H1 (cell line): ENCODE measurements around the gene TRIM71. TPM values are rescaled to one million over a fixed set of nuclear protein-coding genes. Genes with fewer than 3 reads are reported as not detected.
A peak's percentile ranks its signal among the peaks of the same experiment; 100 is the strongest.

Source experiments
- CTCF ChIA-PET: fragments of 300-600 bp; sonication (Branson Sonifier 250); formaldehyde crosslinking; loops from one replicate; lab custom pipeline; 2021; ENCODE audit not compliant: partially characterized antibody; lab: Charles Lee
- POLR2A ChIA-PET: fragments of 300-600 bp; sonication (Branson Sonifier 250); formaldehyde crosslinking; loops from one replicate; lab custom pipeline; 2021; ENCODE audit warnings: inconsistent platforms; ENCODE audit not compliant: partially characterized antibody; lab: Charles Lee
- DNase-seq, 2 experiments: peaks; one replicate each; pipeline versions ENCODE4 v3.0.0 to v3.0.0-alpha.2; 2010 to 2022; ENCODE audit warnings: low spot score in 2 of 2, low read depth in 1 of 2, mixed read lengths in 1 of 2
- FAIRE-seq: peaks from 2 replicates; lab custom pipeline; 2011; peaks lifted over from hg19 to GRCh38; lab: Jason Lieb, UNC
- H2AFZ ChIP-seq: 2 replicates; pipeline ENCODE4 v1.8.1; 2012; ENCODE audit warnings: low read length, inconsistent platforms
- H2AK5ac ChIP-seq: 2 replicates; pipeline ENCODE4 v1.6.1; 2013; ENCODE audit warnings: low read depth, low read length
- H2BK120ac ChIP-seq: replicated peaks from 2 replicates; pipeline ENCODE3; 2013; ENCODE audit warnings: low read depth, low read length, inconsistent platforms
- H2BK12ac ChIP-seq: 2 replicates; pipeline ENCODE4 v1.6.1; 2013; ENCODE audit warnings: low read depth, low read length
- H2BK15ac ChIP-seq: 2 replicates; pipeline ENCODE4 v1.6.1; 2013; ENCODE audit warnings: low read length
- H2BK20ac ChIP-seq: 2 replicates; pipeline ENCODE4 v1.6.1; 2013; ENCODE audit warnings: low read length
- H2BK5ac ChIP-seq: 2 replicates; pipeline ENCODE4 v1.6.1; 2013; ENCODE audit warnings: low read depth, low read length
- H3K14ac ChIP-seq: 2 replicates; pipeline ENCODE4 v1.6.1; 2013; ENCODE audit warnings: inconsistent platforms; ENCODE audit not compliant: insufficient read length
- H3K18ac ChIP-seq: 2 replicates; pipeline ENCODE4 v1.6.1; 2013; ENCODE audit warnings: low read length; ENCODE audit errors: extremely low read depth
- H3K23ac ChIP-seq: 2 replicates; pipeline ENCODE4 v1.6.1; 2013; ENCODE audit warnings: inconsistent platforms; ENCODE audit not compliant: insufficient read length
- H3K23me2 ChIP-seq: 2 replicates; pipeline ENCODE4 v1.6.1; 2013; ENCODE audit warnings: low read depth, low read length
- H3K27ac ChIP-seq: 2 replicates; pipeline ENCODE4 v1.6.1; 2011; ENCODE audit warnings: low read depth, low read length, inconsistent platforms
- H3K27me3 ChIP-seq, 4 experiments: replicated peaks in 1 of 4; 1 replicate in 1 of 4; 2 replicates in 3 of 4; pipeline versions ENCODE4 v1.6.1 to v1.8.1; 2011 to 2013; ENCODE audit warnings: low read length in 3 of 4, mild to moderate bottlenecking in 3 of 4, inconsistent platforms in 2 of 4, mixed read lengths in 2 of 4, moderate library complexity in 1 of 4; ENCODE audit not compliant: control insufficient read depth in 3 of 4, insufficient read depth in 3 of 4; ENCODE audit errors: extremely low read depth in 1 of 4
- H3K36me3 ChIP-seq, 4 experiments: 2 replicates each; pipeline versions ENCODE4 v1.6.1 to v1.8.1; 2011 to 2013; ENCODE audit warnings: mild to moderate bottlenecking in 4 of 4, low read length in 3 of 4, moderate library complexity in 2 of 4, control low read depth in 1 of 4, inconsistent platforms in 1 of 4; ENCODE audit not compliant: insufficient read depth in 4 of 4, control insufficient read depth in 2 of 4
- H3K4ac ChIP-seq: replicated peaks from 2 replicates; pipeline ENCODE3; 2013; ENCODE audit warnings: low read length, low read depth, mixed read lengths, inconsistent platforms; ENCODE audit not compliant: insufficient read length
- H3K4me1 ChIP-seq, 4 experiments: replicated peaks in 1 of 4; 1 replicate in 1 of 4; 2 replicates in 3 of 4; pipeline versions ENCODE4 v1.6.1 to v1.8.1; 2011 to 2013; ENCODE audit warnings: low read length in 3 of 4, inconsistent platforms in 2 of 4, mixed read lengths in 1 of 4; ENCODE audit not compliant: insufficient read depth in 4 of 4, control insufficient read depth in 3 of 4
- H3K4me2 ChIP-seq, 2 experiments: 2 replicates each; pipeline versions ENCODE4 v1.6.1 to v1.8.1; 2011 to 2013; ENCODE audit warnings: low read depth in 2 of 2, low read length in 2 of 2, control low read depth in 1 of 2, inconsistent platforms in 1 of 2, mild to moderate bottlenecking in 1 of 2; ENCODE audit not compliant: insufficient read depth in 1 of 2
- H3K4me3 ChIP-seq, 4 experiments: fragments of 200-600, 300-600 bp in 1 of 4; sonication (generic), shearing (Covaris generic), sonication (Bioruptor Twin) in 1 of 4; 2 replicates each; pipeline versions ENCODE4 v1.5.1 to v1.8.1; 2011 to 2016; ENCODE audit warnings: low read length in 4 of 4, low read depth in 3 of 4, control low read depth in 2 of 4, inconsistent platforms in 2 of 4, mild to moderate bottlenecking in 2 of 4, mixed read lengths in 1 of 4, moderate library complexity in 1 of 4; ENCODE audit not compliant: insufficient read depth in 2 of 4; ENCODE audit errors: extremely low read depth in 1 of 4
- H3K56ac ChIP-seq: replicated peaks from 2 replicates; pipeline ENCODE3; 2013; ENCODE audit warnings: low read depth, mild to moderate bottlenecking, mixed read lengths, low read length, inconsistent platforms; ENCODE audit not compliant: insufficient read length
- H3K79me1 ChIP-seq: 2 replicates; pipeline ENCODE4 v1.6.1; 2013; ENCODE audit warnings: low read depth, low read length, control low read depth
- H3K79me2 ChIP-seq, 2 experiments: 2 replicates each; pipeline versions ENCODE4 v1.6.1 to v1.8.1; 2012 to 2013; ENCODE audit warnings: low read length in 2 of 2, mild to moderate bottlenecking in 2 of 2, inconsistent platforms in 1 of 2; ENCODE audit not compliant: insufficient read depth in 2 of 2, control insufficient read depth in 1 of 2
- H3K9ac ChIP-seq, 4 experiments: replicated peaks in 1 of 4; 1 replicate in 1 of 4; 2 replicates in 3 of 4; pipeline versions ENCODE4 v1.6.1 to v1.8.1; 2011 to 2013; ENCODE audit warnings: low read depth in 3 of 4, low read length in 3 of 4, control low read depth in 2 of 4, mild to moderate bottlenecking in 2 of 4, moderate library complexity in 2 of 4, inconsistent platforms in 1 of 4; ENCODE audit errors: extremely low read depth in 1 of 4
- H3K9me3 ChIP-seq, 2 experiments: 2 replicates each; pipeline versions ENCODE4 v1.6.1 to v1.8.1; 2012 to 2013; ENCODE audit warnings: mild to moderate bottlenecking in 2 of 2, moderate library complexity in 2 of 2, control low read depth in 1 of 2, inconsistent platforms in 1 of 2, low read depth in 1 of 2, low read length in 1 of 2, mixed read lengths in 1 of 2; ENCODE audit not compliant: insufficient read depth in 2 of 2
- H4K20me1 ChIP-seq, 2 experiments: replicated peaks in 1 of 2; 2 replicates each; pipeline versions ENCODE3 to v1.8.1; 2011 to 2013; ENCODE audit warnings: inconsistent platforms in 2 of 2, low read length in 2 of 2, mild to moderate bottlenecking in 1 of 2; ENCODE audit not compliant: insufficient read depth in 2 of 2, control insufficient read depth in 1 of 2
- H4K5ac ChIP-seq: 2 replicates; pipeline ENCODE4 v1.6.1; 2013; ENCODE audit warnings: low read length, low read depth, mixed read lengths, inconsistent platforms; ENCODE audit not compliant: insufficient read length
- H4K8ac ChIP-seq: 2 replicates; pipeline ENCODE4 v1.8.0; 2013; ENCODE audit warnings: mild to moderate bottlenecking, moderate library complexity, low read length, inconsistent platforms; ENCODE audit not compliant: insufficient read depth; ENCODE audit errors: extremely low read depth
- H4K91ac ChIP-seq: replicated peaks from 2 replicates; pipeline ENCODE3; 2013; ENCODE audit warnings: low read length, mixed read lengths, inconsistent platforms; ENCODE audit not compliant: insufficient read length
- KDM1A ChIP-seq: fragments of 200-600, 300-600 bp; sonication (generic); IDR thresholded peaks from 2 replicates; pipeline ENCODE4 v1.7.1; 2016; ENCODE audit warnings: mild to moderate bottlenecking, low read length, borderline replicate concordance
- PHF8 ChIP-seq: fragments of 200-600 bp; sonication (generic); conservative IDR thresholded peaks from 2 replicates; pipeline ENCODE4 v1.7.1; 2012; ENCODE audit warnings: low read depth, mild to moderate bottlenecking, inconsistent platforms, low read length, moderate library complexity
- POLR2A ChIP-seq, 2 experiments: IDR thresholded peaks; 1 replicate in 1 of 2; 2 replicates in 1 of 2; pipeline ENCODE4 v1.6.1; 2011; ENCODE audit warnings: low read depth in 2 of 2, low read length in 2 of 2, mild to moderate bottlenecking in 2 of 2; ENCODE audit errors: control extremely low read depth in 1 of 2
- POLR2AphosphoS5 ChIP-seq: IDR thresholded peaks from 2 replicates; pipeline ENCODE4 v1.6.1; 2011; ENCODE audit warnings: low read depth, low read length
- WGBS, 2 experiments: shearing (Covaris generic) in 1 of 2; methylation state at CpG; one replicate each; pipeline versions ENCODE4 v1.1.6 to v1.1.7; 2013 to 2015; ENCODE audit warnings: low lambda C conversion rate in 2 of 2, mixed read lengths in 2 of 2, inconsistent platforms in 1 of 2, low coverage in 1 of 2, missing lambda C conversion rate in 1 of 2; ENCODE audit not compliant: insufficient replicate concordance in 2 of 2, insufficient coverage in 1 of 2, insufficient read length in 1 of 2; ENCODE audit errors: extremely low coverage in 1 of 2, missing lambda C conversion rate in 1 of 2; 5-methylcytosine and 5-hydroxymethylcytosine counted together
- polyA plus RNA-seq, 7 experiments: library from polyadenylated mRNA; depleted of rRNA in 3 of 7; stranded (reverse) in 5 of 7; unstranded in 2 of 7; fragments of >200 nt in 5 of 7; fragments of 200-250 nt in 2 of 7; gene quantifications; 1 replicate in 5 of 7; 2 replicates in 1 of 7; 4 replicates in 1 of 7; pipeline versions ENCODE4 v1.2.1 to v1.2.3, GENCODE V29; 2011 to 2013; ENCODE audit warnings: missing spikeins in 2 of 7, mixed read lengths in 2 of 7
- total RNA-seq: library from RNA; stranded (reverse); fragmentation: NEBNext Ultra II Directional; extraction: Animal tissue kit (Norgen Biotek cat#: 25700); gene quantifications from 2 replicates; pipeline ENCODE4 v1.2.1, GENCODE V29; 2021

The TRIM71 gene
- total and polyA plus RNA-seq, 2 of the 8 experiments (the other 6 are each of a cell fraction or from before 2014, with no cell fraction given) = 53.7 to 293 TPM

- CTCF ChIA-PET = no interaction called here
- WGBS, 2 experiments = 92% methylated on average over 2 of the region's 2 CpGs; no CpG with 5 or more reads in 1 of the 2 experiments
- no peak overlapping the region for H2AFZ ChIP-seq
Observed at GRCh38 chr3:32899265-32899664, 81.5 kb downstream of the TRIM71 start.

More at GRCh38 chr3:32899265-32899664, 81.5 kb downstream of the TRIM71 start:
- no peak overlapping the region for H3K14ac ChIP-seq
- no peak overlapping the region for H3K56ac ChIP-seq
- H3K27me3 ChIP-seq = no peaks in the 10 kb centered on the region
- no peak overlapping the region for H3K18ac ChIP-seq
- H4K20me1 ChIP-seq = peaks cover 20 to 30% of the 10 kb centered on the region in 2 experiments
- H4K91ac ChIP-seq = no peak overlapping the region
- no peak overlapping the region for H2AK5ac ChIP-seq
- DNase-seq (no peak), FAIRE-seq (no peak)
- H3K4me1 ChIP-seq = no peaks in the 10 kb centered on the region
- H3K36me3 ChIP-seq = peaks cover 2 to 37% (median 9%) of the 10 kb centered on the region in 4 experiments; a peak in 5 of 8 replicates
- H3K79me1 ChIP-seq = no peaks in the 10 kb centered on the region; the same call in 1 of the 2 replicates
- H2BK12ac ChIP-seq = no peak overlapping the region
- H4K5ac ChIP-seq = no peak overlapping the region
- H3K27ac ChIP-seq = no peak overlapping the region
- POLR2A ChIA-PET = interaction anchor here (0.6 to 2.2 kb wide), 6 partner anchors 9 to 53 kb away, joined by 3 to 8 read pairs (median 5); no protein-coding TSS in a partner anchor
- no peak overlapping the region for H3K9ac ChIP-seq
- no peak overlapping the region for H2BK20ac ChIP-seq
- H3K23me2 ChIP-seq = peaks cover 2% of the 10 kb centered on the region; the same call in 1 of the 2 replicates
- H3K4ac ChIP-seq = no peak overlapping the region
- no peak overlapping the region for H2BK15ac ChIP-seq
- no peak overlapping the region for H3K4me2 ChIP-seq
- no peaks in the 10 kb centered on the region for H3K9me3 ChIP-seq
- TF ChIP-seq POLR2AphosphoS5 (peak; percentile 74; the same call in 1 of the 2 replicates), KDM1A (no peak), POLR2A (IDR thresholded peaks at IDR 0.05; ENCODE audit: control extremely low read depth in 1 of 2, low read depth in 2 of 2, low read length in 2 of 2) (0 out of 3 replicates have a peak, but pooled peaks of 1 of the 2 experiments have one; percentile 52), PHF8 (no peak)
- H3K23ac ChIP-seq = no peak overlapping the region
- no peak overlapping the region for H3K4me3 ChIP-seq
- peaks cover 0 to 42% of the 10 kb centered on the region in 2 experiments; a peak in 3 of 4 replicates for H3K79me2 ChIP-seq
- no peak overlapping the region for H4K8ac ChIP-seq
- no peak overlapping the region for H2BK5ac ChIP-seq
- no peak overlapping the region for H2BK120ac ChIP-seq
